Fibroblast of skin of right biceps (primary cell): Measurements from ENCODE around the gene NES.

Experiments
- DNase-seq: peaks from one replicate; pipeline ENCODE4 v3.0.0-alpha.2; 2013

NES gene

GRCh38 chr1:156704166-156704711 is 27.0 kb upstream of the NES start:
- no peak for DNase-seq

GRCh38 chr1:156703741-156704140 is 26.5 kb upstream of the NES start:
- peak; percentile 37 for DNase-seq

- no peak for DNase-seq
Observed at GRCh38 chr1:156703336-156703735, 26.1 kb upstream of the NES start.

DNA sequence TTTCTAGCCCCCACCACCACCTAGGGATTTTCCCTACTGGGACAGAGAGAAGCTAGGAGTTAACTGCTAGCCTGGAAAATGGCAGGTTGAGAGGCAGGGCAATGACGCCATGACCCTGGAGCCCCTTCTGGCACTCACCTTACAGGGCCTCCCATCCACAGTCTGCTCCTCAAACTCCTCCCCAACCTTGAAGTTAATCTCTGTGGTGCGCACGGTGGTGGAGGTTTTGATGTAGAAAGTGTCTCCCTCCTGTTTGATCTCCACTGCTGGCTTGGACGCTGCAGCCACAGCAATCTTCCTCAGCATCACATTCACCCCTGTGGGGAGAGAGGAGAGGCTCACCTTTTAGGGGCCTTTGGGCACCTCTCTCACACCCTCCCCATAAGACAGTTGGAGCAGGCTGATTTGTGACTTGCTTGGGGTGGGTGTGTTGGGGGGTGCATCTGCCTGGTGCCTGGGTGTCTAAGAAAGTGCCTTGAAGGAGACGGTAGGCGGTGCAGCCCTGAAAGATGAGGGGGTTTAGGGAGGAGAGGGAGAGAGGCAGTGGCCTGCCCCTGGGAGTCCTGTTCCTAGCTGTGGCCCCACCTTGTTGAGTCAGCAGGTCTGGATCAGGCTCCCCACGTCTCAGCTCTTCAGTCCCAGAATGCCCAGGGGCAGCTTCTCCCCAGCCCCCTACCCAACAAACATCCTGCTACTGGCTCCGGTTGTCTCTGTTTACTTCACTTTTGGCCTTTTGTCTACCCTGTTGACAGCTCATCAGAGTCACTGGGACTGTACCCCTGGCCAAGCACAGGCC is 23.7 kb upstream of the NES start:
- no peak for DNase-seq

GRCh38 chr1:156698995-156699394 is 21.8 kb upstream of the NES start:
- DNase-seq: no peak

DNA sequence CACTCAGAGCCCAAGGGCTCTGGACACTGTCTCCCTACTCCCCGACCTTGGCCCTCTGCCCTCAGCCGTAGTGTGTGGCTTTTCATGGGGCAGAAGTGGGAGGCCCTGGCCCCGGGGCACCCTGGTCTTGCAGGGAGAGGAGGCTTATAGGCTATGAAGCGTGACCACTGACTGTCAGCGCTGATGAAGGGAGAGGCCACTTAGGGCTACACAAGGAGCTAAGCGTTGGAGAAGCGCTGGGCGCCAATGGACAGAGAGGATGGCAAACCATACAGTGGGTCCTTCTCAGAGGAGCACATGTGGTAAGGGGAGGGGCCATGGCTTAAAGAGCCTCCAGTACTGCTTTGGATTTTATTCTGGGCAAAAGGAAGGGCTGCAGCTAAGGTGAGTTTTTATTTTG is 20.3 kb upstream of the NES start:
- no peak for DNase-seq

DNA sequence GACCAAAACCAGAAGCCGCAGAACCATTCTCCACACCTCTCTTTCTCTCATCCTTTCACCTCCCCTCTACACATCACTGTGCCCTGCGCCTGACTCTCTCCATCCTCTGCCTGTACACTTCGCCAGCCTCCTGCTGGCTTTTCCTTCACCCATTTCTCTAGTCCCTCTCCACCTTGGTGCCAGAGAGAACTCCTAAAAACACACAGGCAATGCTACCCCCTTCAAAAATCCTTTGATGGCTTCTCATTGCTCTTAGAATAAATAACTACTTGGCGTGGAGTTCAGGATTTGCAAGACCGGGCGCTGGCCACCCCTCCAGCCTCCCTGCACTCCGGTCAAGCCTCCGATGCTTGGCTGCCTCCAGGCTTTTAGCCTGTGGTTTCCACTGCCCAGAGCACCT is 19.5 kb upstream of the NES start:
- no peak for DNase-seq

DNA sequence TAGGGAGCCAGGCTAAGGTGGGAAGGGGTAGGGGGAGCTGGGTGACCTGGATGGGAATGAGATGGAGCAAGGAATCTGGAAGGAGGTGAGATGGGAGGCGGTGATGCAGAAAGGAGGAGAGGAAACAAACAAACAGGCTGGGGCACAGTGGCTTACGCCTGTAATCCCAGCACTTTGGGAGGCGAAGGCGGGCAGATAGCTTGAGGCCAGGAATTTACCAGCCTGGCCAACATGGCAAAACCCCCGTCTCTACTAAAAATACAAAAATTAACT is 17.4 kb upstream of the NES start:
- DNase-seq: no peak

DNA sequence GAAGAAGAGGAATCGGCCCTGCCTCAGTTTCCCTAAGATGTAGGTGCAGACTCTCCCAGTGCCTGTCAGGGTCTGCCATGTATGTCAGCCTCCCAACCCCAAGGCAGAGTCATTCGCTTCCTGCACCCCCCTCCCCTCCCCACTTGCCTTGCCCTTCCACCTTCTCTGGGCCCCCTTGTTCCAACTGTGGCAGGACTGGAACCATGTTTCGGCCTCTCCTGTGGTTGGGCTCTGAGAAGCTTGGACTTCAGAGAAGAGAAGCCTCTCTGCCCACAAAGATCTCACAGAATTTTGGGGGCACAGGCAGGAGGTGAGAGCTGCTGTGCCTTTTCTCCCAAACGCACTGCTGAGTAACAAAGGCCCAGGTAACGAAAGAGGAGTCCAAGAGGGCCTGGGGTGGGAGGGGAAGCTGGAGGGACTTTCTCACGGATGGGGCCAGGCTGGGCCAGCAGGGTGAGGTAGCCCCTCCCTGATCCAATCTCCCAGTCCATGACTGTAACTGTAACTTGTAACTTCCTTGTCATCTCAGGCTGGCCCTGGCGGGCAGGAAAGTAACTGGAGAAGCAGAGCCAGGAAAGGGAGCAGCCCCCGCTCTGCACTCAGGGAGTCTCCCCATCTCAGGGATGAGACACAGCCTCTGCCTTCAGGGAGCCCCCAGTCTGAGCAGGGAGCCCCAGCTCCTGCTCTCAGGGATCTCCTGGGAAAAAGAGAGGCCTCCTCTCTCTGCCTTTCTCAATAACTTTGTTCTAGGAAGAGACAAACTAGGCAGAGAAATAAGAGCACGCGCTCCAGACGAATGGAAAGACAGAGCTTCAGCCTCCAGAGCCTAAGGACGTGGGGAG is 16.9 kb upstream of the NES start:
- peak; percentile 54 for DNase-seq

GRCh38 chr1:156692925-156693847 is 16.0 kb upstream of the NES start:
- peak; percentile 74 for DNase-seq

DNA sequence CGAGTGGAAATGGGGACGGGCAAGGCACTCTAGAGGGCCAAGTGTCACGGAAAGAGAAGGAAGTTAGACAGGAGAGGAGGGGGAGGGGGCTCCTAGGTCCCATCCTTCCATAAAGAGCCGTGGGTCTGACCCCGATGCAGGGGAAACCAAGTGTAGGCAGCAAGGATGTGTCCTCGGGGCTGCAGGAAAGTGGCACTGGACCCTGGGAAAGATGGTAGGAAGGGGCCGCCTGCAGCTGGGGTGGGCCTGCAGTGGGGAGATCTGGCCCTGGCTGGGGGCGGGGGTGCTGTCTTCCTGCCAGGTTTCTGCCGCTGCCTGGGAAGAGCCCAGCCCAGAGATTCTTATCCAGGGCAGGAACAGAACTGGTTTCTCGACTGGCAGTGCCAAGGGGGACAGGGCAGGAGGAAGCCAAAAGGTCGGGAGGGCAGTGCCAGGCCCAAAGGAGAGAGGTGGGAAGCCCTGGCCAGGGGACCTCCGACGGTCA is 15.3 kb upstream of the NES start:
- no peak for DNase-seq

GRCh38 chr1:156691665-156692440 is 14.6 kb upstream of the NES start:
- peak; percentile 63 for DNase-seq

GRCh38 chr1:156691191-156691590 is 14.0 kb upstream of the NES start:
- no peak for DNase-seq

- no peak for DNase-seq
Observed at GRCh38 chr1:156690675-156691036, 13.4 kb upstream of the NES start.

DNA sequence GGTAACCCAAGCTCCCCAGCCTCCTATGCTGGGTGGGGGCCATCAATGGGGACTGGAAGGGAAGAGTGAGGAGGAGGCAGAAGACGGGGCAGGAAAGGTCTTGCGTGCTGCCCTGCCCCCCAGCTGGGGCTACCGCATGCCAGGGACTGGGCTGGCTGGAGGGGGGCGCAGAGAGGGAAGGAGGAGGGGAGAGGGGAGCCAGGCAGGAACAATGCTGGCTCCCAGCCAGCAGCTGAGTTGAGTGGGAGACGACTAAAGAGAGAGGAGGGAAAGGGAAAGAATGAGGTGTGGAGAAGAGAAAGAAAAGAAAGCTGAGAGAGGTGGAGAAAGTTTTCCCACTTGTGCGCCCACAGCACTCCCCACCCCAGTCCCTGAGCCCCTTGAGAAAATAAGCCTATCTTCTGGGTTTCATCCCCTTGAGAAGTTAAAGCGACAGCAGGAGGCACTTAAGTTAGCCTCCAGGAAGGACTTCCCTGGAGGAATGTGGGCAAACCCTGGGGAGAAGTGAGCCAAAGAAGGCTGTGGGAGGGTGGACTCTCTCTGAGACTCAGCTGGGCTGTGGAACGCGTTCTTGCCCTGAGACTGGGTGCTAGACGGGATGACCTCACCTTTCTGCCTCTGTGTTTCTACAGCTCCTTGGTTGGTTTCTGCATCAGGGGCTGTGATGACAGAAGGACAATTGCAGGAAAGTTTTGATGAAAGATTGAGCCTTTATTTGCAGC is 12.9 kb upstream of the NES start:
- DNase-seq: peak; percentile 41

DNA sequence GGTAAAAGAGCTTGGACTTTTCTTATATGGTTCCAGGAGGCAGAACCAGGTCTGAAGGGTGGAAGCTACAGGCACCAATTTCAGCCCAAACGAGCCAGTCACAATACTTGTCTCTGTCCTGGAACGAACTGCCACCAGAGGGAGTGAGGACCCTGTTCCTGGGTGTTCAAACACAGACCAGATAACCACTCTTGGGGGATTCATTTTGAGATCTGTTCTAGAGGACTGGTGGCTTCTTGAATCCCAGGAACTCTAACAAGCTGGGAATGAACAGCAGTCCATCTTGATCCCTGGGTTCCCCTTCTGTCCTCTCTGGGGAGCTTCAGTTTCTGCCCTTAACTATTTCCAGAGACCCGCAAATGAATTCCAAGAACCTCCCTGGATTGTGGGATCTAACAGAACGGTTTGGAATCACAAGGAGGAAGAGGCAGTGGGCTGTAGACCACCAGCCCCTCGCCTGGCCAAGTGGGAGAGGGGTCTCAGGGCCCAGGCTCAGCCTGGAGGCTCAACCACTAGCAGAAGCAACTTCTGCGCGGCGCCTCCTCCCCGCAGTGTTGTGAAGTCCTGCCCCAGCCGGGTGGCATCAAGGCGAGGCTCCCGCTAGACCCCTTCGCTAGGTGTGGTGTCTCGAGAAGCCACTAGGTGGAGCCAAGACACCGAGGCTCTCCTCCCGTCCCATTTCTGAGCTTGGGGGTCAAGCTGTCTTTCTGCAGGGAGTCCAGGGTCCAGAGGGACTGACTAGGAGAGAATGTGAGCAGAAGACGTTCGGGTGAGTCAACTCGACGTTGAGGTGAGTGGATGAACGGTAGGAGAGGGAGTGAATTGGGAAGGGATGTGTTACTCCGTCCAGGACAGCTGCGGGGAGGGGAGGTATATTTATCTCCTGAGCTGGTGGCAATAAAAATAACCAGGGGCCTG is 12.1 kb upstream of the NES start:
- DNase-seq: peak; percentile 85

- peak; percentile 64 for DNase-seq
Observed at GRCh38 chr1:156684227-156684782, 7.1 kb upstream of the NES start.

DNA sequence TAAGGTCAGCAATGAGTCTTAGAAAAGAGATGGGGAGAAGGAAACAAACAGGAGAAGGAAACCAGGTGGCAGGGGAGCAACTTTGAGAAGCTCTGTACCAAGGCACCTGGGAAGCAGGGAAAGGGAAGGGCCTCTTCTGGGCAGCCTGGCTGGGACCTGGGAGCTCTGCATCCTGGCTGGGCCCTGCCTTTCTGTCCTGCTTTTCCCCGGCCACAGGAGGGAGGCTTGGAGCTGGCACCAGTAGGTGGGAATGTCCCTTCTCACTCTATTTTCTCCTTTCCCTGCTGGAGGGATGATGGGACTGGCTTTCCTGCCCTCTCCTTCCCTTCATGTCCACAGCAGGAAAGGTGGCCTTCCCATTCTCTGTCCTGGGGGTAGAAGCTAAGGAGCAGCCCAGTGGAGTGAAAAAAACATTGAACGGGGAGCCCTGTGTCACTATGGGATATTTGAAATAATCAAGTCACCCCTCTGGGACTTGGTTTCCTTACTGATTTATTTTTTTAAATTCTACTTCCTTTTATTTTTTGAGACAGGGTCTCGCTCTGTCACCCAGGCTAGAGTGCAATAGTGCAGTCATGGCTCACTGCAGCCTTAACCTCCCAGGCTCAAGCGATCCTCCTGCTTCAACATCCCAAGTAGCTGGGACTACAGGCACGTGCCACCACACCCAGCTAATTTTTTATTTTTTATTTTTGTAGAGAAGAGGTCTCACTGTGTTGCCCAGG is 5.1 kb upstream of the NES start:
- DNase-seq: no peak
